ENCODE results near the gene FAM118A.

FAM118A gene

GRCh38 chr22:45319324-45319685, 9.6 kb downstream of the FAM118A start:
- TF ChIP-seq, protein P1, sequence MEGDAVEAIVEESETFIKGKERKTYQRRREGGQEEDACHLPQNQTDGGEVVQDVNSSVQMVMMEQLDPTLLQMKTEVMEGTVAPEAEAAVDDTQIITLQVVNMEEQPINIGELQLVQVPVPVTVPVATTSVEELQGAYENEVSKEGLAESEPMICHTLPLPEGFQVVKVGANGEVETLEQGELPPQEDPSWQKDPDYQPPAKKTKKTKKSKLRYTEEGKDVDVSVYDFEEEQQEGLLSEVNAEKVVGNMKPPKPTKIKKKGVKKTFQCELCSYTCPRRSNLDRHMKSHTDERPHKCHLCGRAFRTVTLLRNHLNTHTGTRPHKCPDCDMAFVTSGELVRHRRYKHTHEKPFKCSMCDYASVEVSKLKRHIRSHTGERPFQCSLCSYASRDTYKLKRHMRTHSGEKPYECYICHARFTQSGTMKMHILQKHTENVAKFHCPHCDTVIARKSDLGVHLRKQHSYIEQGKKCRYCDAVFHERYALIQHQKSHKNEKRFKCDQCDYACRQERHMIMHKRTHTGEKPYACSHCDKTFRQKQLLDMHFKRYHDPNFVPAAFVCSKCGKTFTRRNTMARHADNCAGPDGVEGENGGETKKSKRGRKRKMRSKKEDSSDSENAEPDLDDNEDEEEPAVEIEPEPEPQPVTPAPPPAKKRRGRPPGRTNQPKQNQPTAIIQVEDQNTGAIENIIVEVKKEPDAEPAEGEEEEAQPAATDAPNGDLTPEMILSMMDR (conservative IDR thresholded peaks at IDR 0.05), result no peak
- H3K27ac ChIP-seq, result peak overlapping the region; percentile 75

DNA sequence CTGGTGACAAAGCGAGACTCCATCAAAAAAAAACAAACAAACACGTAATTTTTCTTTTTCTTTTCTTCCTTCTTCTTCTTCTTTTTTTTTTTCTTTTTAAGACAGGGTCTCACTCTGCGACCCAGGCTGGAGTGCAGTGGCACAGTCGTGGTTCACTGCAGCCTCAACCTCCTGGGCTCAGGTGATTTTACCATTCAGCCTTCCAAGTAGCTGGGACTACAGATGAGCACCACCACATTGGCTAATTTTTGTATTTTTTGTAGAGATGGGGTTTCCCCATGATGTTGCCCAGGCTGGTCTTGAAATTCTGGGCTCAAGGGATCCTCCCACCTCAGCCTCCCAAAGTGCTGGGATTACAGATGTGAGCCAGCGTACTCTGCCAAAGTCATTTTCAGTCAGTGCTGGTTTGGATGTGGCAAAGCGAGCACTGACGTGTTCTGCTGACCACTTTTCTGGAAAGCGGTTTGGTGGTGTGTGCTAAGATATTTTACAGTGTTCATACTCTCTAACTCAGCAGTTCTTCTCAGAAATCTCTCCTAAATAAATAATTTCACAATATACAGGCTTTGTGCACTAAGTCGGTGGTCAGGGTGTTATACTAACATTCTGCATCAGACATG, 10.7 kb downstream of the FAM118A start:
- peak overlapping the region; percentile 75 for H3K27ac ChIP-seq
- TF ChIP-seq, protein P1 (conservative IDR thresholded peaks at IDR 0.05), result no peak

DNA sequence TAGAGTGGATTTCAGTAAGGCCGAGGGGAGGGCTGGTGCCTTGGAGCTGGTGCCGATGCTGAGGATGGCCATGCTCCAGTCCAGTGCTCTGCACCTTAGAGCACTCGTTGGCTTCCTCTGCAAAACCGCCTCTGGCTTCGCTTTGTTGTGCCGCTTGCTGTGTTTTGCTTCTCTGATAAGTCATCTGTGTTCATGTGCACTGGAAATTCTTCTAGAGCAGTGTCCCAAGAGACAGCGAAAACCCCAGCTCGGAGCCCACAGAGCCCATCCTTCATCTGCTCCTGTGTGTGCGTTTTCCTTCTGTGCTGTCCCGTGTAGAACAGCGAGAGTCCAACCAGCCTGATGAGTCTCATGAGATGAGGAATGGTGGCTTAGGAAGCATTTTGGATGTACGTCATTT, 12.1 kb downstream of the FAM118A start:
- TF ChIP-seq, protein P1 (conservative IDR thresholded peaks at IDR 0.05), result no peak
- no peak overlapping the region; the same call in 1 of the 2 replicates for H3K27ac ChIP-seq

DNA sequence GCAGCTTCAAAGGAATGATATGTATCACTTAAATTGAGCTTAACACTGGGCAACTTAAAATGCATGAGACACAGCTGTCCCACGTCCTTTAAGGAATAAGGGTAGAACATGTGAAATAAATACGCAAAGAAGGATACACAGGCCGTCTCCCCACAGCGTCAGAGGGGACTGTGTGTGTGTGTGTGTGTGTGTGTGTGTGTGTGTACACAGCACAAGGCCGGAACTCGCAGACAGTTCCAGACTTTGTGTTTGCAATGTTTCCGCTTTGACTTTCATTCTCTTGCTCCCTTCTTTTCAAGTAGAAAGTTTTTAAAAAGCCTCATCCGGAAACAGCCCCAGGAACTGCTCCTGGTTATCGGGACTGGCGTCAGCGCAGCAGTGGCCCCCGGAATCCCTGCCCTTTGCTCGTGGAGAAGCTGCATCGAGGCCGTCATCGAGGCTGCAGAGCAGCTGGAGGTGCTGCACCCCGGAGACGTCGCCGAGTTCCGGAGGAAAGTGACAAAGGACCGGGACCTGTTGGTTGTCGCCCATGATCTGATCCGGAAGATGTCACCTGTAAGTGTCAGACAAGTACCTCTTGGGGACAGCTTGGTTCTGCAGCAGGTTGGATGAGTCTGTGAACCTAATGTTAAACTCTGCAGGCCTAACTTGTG, 13.3 kb downstream of the FAM118A start:
- TF ChIP-seq, protein P1 (conservative IDR thresholded peaks at IDR 0.05), result no peak
- peak overlapping the region; percentile 45 for H3K27ac ChIP-seq

- TF ChIP-seq, protein P1 (conservative IDR thresholded peaks at IDR 0.05), result no peak
- H3K27ac ChIP-seq, result peak overlapping the region; percentile 45
Measured at GRCh38 chr22:45323695-45324094, 14.0 kb downstream of the FAM118A start.

DNA sequence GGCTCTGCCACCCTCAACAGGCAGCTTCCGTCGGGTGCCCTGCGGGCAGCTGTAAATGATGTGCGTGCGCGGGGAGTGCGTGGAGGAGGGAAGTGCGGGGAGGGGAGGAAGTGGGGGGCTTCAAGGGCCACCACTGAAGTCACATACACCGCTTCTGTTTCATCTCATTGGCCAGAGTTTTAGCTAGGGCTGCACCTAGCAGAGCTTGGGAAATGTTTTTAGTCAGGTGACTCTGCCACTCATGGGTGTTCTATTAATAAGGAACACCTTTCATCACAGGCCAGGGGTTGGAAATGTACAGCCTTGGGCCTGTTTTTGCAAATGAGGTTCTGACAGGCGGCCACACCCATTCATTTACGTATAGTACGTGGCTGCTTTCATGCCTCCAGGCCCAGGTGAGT, 14.6 kb downstream of the FAM118A start:
- no peak overlapping the region; the same call in 1 of the 2 replicates for H3K27ac ChIP-seq
- TF ChIP-seq, protein P1 (conservative IDR thresholded peaks at IDR 0.05), result no peak

DNA sequence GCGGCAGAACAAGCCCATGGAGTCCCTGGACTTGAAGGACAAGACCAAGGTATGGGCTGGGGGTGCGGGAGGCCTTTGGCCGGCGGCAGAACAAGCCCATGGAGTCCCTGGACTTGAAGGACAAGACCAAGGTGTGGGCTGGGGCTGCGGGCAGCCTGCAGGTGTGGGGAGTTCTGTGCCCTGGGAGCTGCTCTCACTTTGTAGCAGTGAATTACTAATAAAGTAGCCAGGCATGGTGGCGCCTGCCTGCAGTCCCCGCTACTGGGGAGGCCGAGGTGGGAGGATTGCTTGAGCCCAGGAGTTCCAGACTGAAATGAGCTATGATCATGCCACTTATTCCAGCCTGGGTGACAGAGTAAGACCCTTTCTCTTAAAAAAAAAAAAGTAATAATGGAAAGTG, 18.5 kb downstream of the FAM118A start:
- H3K27ac ChIP-seq, result peak overlapping the region; percentile 53
